ENCODE results near the gene PNISR.

The PNISR gene

DNA sequence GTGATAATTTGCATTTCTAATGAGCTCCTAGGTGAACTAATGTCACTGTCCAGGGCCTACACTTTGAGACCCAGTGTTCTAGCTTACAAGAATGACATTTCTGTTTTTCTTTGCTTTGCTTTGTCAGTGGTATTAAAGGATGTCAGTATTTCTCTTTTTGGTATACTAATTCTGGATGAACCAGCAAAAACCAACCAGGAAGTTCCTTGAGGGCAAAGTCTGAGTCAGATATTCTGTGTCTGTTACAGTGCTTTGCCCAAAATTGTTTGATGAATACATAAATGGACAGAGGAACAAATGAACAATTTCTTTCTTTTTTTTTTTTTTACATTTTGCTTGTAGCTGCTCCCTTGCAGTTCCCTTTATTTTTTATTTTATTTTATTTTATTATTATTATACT, 46.5 kb downstream of the PNISR start:
- TF ChIP-seq, protein P1, sequence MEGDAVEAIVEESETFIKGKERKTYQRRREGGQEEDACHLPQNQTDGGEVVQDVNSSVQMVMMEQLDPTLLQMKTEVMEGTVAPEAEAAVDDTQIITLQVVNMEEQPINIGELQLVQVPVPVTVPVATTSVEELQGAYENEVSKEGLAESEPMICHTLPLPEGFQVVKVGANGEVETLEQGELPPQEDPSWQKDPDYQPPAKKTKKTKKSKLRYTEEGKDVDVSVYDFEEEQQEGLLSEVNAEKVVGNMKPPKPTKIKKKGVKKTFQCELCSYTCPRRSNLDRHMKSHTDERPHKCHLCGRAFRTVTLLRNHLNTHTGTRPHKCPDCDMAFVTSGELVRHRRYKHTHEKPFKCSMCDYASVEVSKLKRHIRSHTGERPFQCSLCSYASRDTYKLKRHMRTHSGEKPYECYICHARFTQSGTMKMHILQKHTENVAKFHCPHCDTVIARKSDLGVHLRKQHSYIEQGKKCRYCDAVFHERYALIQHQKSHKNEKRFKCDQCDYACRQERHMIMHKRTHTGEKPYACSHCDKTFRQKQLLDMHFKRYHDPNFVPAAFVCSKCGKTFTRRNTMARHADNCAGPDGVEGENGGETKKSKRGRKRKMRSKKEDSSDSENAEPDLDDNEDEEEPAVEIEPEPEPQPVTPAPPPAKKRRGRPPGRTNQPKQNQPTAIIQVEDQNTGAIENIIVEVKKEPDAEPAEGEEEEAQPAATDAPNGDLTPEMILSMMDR (conservative IDR thresholded peaks at IDR 0.05; ENCODE audit: low read depth, low read length) = no peak
- H3K4me3 ChIP-seq (ENCODE audit: low read depth, low read length) = no peak overlapping the region
- DNase-seq (ENCODE audit: low read depth) = no peak

DNA sequence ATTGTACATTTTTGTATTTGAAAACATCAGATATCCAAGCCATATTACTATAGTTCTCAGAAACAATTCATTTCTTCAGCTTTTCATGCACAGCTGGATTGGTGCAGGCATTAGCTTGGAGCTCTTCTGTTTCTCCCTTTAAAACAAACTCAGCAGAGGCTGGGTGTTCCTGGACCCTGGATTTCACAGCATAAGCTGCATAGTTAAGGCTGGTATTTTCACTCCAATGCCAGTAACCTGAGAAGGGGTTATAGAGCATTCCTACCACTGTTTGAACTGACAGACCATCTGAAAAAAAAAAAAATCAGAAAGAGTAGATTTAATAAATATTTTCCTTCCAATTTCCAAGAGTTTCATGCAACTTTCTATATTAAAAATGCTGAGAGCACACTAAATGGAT, 55.6 kb downstream of the PNISR start:
- TF ChIP-seq, protein P1 (conservative IDR thresholded peaks at IDR 0.05; ENCODE audit: low read depth, low read length) = no peak

DNA sequence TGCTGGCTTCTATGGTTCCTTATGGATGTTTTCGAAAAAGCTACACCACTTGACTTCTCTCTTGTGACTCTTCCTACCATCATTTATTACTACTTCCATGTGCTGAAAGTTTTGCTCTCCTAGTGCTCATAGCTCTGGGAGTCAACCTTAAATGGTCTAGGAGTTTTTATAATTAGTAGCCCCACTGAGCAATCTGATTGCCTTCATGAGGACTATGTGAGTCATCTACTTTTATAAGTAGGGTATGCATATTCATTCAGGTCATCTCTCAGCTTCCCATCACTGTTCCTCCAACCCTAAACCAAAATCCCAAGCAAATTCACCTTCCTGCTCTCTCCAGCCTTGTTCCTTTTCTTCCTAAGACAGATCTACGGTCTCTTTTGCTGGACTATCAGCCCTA, 58.3 kb downstream of the PNISR start:
- DNase-seq (ENCODE audit: low read depth) = no peak
- TF ChIP-seq, protein P1 (conservative IDR thresholded peaks at IDR 0.05; ENCODE audit: low read depth, low read length) = no peak

More for the DNA sequence above, 55.6 kb downstream of the PNISR start:
- no peak overlapping the region for H3K4me3 ChIP-seq (ENCODE audit: low read depth, low read length)
- DNase-seq (ENCODE audit: low read depth) = peak; percentile 11

DNA sequence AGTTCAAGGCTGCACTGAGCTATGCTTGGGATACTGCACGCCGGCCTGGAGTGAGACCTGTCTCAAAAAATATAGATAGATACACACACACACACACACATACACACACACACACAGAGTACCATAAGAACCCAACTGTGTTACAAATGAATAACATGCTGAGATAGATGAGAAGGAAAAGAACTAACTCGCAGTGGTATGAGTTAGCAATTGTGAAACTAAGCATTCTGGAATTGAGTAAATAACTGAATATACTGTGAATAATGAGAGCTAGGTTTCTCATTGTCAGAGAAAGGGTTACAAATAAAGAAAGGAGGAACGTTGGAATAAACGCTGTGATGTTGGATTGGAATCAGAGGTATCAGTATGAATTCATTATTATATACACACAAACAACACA, 61.1 kb downstream of the PNISR start:
- no peak overlapping the region for H3K4me3 ChIP-seq (ENCODE audit: low read depth, low read length)
- TF ChIP-seq, protein P1 (conservative IDR thresholded peaks at IDR 0.05; ENCODE audit: low read depth, low read length) = no peak
- DNase-seq (ENCODE audit: low read depth) = no peak

More for the DNA sequence above, 58.3 kb downstream of the PNISR start:
- H3K4me3 ChIP-seq (ENCODE audit: low read depth, low read length) = no peak overlapping the region

DNA sequence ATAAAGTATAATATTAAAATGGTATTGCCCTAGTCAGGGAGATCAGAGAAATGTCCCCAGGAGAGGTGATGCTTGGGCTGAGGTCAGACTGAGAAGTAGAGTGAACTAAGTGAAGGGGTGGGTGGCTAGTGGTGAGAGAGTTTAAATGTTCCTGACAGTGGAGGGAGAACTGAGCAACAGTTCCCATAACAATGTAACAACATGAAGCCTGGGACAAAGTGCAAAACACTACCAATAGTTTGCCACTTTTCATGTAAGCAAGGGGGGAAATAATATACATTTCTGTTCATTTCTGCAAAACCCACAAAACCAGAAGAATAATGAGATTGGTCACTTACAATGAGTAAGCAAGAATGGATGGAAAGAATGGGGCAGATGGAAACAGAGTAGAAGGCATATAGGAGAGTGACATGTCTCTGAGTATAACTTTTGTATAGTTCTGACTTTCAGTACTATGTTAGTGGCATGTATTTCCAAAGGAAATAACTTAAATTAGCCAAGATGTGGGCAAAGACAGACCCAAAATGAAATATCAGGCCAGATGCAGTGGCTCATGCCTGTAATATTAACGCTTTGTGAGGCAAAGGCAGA, 62.3 kb downstream of the PNISR start:
- TF ChIP-seq, protein P1 (conservative IDR thresholded peaks at IDR 0.05; ENCODE audit: low read depth, low read length) = no peak
- DNase-seq (ENCODE audit: low read depth) = no peak
- no peak overlapping the region for H3K4me3 ChIP-seq (ENCODE audit: low read depth, low read length)

DNA sequence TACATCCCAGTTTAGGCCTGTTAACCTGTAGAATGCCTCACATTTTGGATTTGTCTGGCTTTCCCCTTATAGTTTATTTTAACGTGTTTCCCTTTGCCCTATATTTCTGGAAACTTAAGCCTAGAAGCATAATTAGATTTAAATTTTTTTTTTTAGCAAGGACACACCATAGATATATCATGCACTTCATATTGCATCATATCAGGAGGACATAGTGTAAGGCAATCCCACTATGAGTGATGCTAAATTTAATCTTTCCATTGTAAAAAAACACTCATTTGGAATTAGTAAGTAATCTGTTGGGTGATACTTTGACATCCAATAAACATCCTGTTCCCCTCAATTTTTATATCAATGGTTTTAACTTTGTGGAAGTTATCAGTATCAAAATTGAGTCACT, 65.3 kb downstream of the PNISR start:
- TF ChIP-seq, protein P1 (conservative IDR thresholded peaks at IDR 0.05; ENCODE audit: low read depth, low read length) = no peak
- no peak for DNase-seq (ENCODE audit: low read depth)
- H3K4me3 ChIP-seq (ENCODE audit: low read depth, low read length) = no peak overlapping the region

DNA sequence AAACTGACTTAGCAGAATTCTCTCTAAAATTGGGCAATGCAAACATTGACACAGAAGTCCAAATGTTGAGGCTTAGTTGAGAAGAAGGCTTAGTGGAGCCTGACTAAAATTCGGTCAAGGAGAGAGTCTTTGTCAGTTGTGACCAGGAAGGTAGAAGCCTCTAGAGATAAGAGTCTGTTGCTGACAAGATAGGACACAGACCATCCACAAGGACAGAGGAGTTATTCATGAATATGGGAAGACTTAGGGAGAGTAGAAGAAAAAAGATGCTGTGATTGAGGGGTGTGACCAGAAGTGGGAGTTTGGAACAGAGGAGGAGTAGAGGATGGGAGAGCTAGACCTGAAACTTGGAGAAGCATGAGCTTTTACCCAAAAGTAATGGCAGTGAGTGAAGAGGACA, 68.5 kb downstream of the PNISR start:
- no peak for DNase-seq (ENCODE audit: low read depth)
- H3K4me3 ChIP-seq (ENCODE audit: low read depth, low read length) = no peak overlapping the region
- TF ChIP-seq, protein P1 (conservative IDR thresholded peaks at IDR 0.05; ENCODE audit: low read depth, low read length) = no peak

Data from choroid plexus epithelial cell (primary cell).